H1 (cell line): Measurements from ENCODE around the gene CEP72. TPM values are rescaled to one million over a fixed set of nuclear protein-coding genes. Genes with fewer than 3 reads are reported as not detected.

ENCODE experiments used
- CTCF ChIA-PET: fragments of 300-600 bp; sonication (Branson Sonifier 250); formaldehyde crosslinking; loops from one replicate; lab custom pipeline; 2021; ENCODE audit not compliant: partially characterized antibody; lab: Charles Lee
- POLR2A ChIA-PET: fragments of 300-600 bp; sonication (Branson Sonifier 250); formaldehyde crosslinking; loops from one replicate; lab custom pipeline; 2021; ENCODE audit warnings: inconsistent platforms; ENCODE audit not compliant: partially characterized antibody; lab: Charles Lee
- DNase-seq, 2 experiments: peaks; one replicate each; pipeline versions ENCODE4 v3.0.0 to v3.0.0-alpha.2; 2010 to 2022; ENCODE audit warnings: low spot score in 2 of 2, low read depth in 1 of 2, mixed read lengths in 1 of 2
- FAIRE-seq: peaks from 2 replicates; lab custom pipeline; 2011; peaks lifted over from hg19 to GRCh38; lab: Jason Lieb, UNC
- H2AFZ ChIP-seq: 2 replicates; pipeline ENCODE4 v1.8.1; 2012; ENCODE audit warnings: low read length, inconsistent platforms
- H2AK5ac ChIP-seq: 2 replicates; pipeline ENCODE4 v1.6.1; 2013; ENCODE audit warnings: low read depth, low read length
- H2BK120ac ChIP-seq: replicated peaks from 2 replicates; pipeline ENCODE3; 2013; ENCODE audit warnings: low read depth, low read length, inconsistent platforms
- H2BK12ac ChIP-seq: 2 replicates; pipeline ENCODE4 v1.6.1; 2013; ENCODE audit warnings: low read depth, low read length
- H2BK15ac ChIP-seq: 2 replicates; pipeline ENCODE4 v1.6.1; 2013; ENCODE audit warnings: low read length
- H2BK20ac ChIP-seq: 2 replicates; pipeline ENCODE4 v1.6.1; 2013; ENCODE audit warnings: low read length
- H2BK5ac ChIP-seq: 2 replicates; pipeline ENCODE4 v1.6.1; 2013; ENCODE audit warnings: low read depth, low read length
- H3K14ac ChIP-seq: 2 replicates; pipeline ENCODE4 v1.6.1; 2013; ENCODE audit warnings: inconsistent platforms; ENCODE audit not compliant: insufficient read length
- H3K18ac ChIP-seq: 2 replicates; pipeline ENCODE4 v1.6.1; 2013; ENCODE audit warnings: low read length; ENCODE audit errors: extremely low read depth
- H3K23ac ChIP-seq: 2 replicates; pipeline ENCODE4 v1.6.1; 2013; ENCODE audit warnings: inconsistent platforms; ENCODE audit not compliant: insufficient read length
- H3K23me2 ChIP-seq: 2 replicates; pipeline ENCODE4 v1.6.1; 2013; ENCODE audit warnings: low read depth, low read length
- H3K27ac ChIP-seq: 2 replicates; pipeline ENCODE4 v1.6.1; 2011; ENCODE audit warnings: low read depth, low read length, inconsistent platforms
- H3K27me3 ChIP-seq, 4 experiments: replicated peaks in 1 of 4; 1 replicate in 1 of 4; 2 replicates in 3 of 4; pipeline versions ENCODE4 v1.6.1 to v1.8.1; 2011 to 2013; ENCODE audit warnings: low read length in 3 of 4, mild to moderate bottlenecking in 3 of 4, inconsistent platforms in 2 of 4, mixed read lengths in 2 of 4, moderate library complexity in 1 of 4; ENCODE audit not compliant: control insufficient read depth in 3 of 4, insufficient read depth in 3 of 4; ENCODE audit errors: extremely low read depth in 1 of 4
- H3K36me3 ChIP-seq, 4 experiments: 2 replicates each; pipeline versions ENCODE4 v1.6.1 to v1.8.1; 2011 to 2013; ENCODE audit warnings: mild to moderate bottlenecking in 4 of 4, low read length in 3 of 4, moderate library complexity in 2 of 4, control low read depth in 1 of 4, inconsistent platforms in 1 of 4; ENCODE audit not compliant: insufficient read depth in 4 of 4, control insufficient read depth in 2 of 4
- H3K4ac ChIP-seq: replicated peaks from 2 replicates; pipeline ENCODE3; 2013; ENCODE audit warnings: low read length, low read depth, mixed read lengths, inconsistent platforms; ENCODE audit not compliant: insufficient read length
- H3K4me1 ChIP-seq, 4 experiments: replicated peaks in 1 of 4; 1 replicate in 1 of 4; 2 replicates in 3 of 4; pipeline versions ENCODE4 v1.6.1 to v1.8.1; 2011 to 2013; ENCODE audit warnings: low read length in 3 of 4, inconsistent platforms in 2 of 4, mixed read lengths in 1 of 4; ENCODE audit not compliant: insufficient read depth in 4 of 4, control insufficient read depth in 3 of 4
- H3K4me2 ChIP-seq, 2 experiments: 2 replicates each; pipeline versions ENCODE4 v1.6.1 to v1.8.1; 2011 to 2013; ENCODE audit warnings: low read depth in 2 of 2, low read length in 2 of 2, control low read depth in 1 of 2, inconsistent platforms in 1 of 2, mild to moderate bottlenecking in 1 of 2; ENCODE audit not compliant: insufficient read depth in 1 of 2
- H3K4me3 ChIP-seq, 4 experiments: fragments of 200-600, 300-600 bp in 1 of 4; sonication (generic), shearing (Covaris generic), sonication (Bioruptor Twin) in 1 of 4; 2 replicates each; pipeline versions ENCODE4 v1.5.1 to v1.8.1; 2011 to 2016; ENCODE audit warnings: low read length in 4 of 4, low read depth in 3 of 4, control low read depth in 2 of 4, inconsistent platforms in 2 of 4, mild to moderate bottlenecking in 2 of 4, mixed read lengths in 1 of 4, moderate library complexity in 1 of 4; ENCODE audit not compliant: insufficient read depth in 2 of 4; ENCODE audit errors: extremely low read depth in 1 of 4
- H3K56ac ChIP-seq: replicated peaks from 2 replicates; pipeline ENCODE3; 2013; ENCODE audit warnings: low read depth, mild to moderate bottlenecking, mixed read lengths, low read length, inconsistent platforms; ENCODE audit not compliant: insufficient read length
- H3K79me1 ChIP-seq: 2 replicates; pipeline ENCODE4 v1.6.1; 2013; ENCODE audit warnings: low read depth, low read length, control low read depth
- H3K79me2 ChIP-seq, 2 experiments: 2 replicates each; pipeline versions ENCODE4 v1.6.1 to v1.8.1; 2012 to 2013; ENCODE audit warnings: low read length in 2 of 2, mild to moderate bottlenecking in 2 of 2, inconsistent platforms in 1 of 2; ENCODE audit not compliant: insufficient read depth in 2 of 2, control insufficient read depth in 1 of 2
- H3K9ac ChIP-seq, 4 experiments: replicated peaks in 1 of 4; 1 replicate in 1 of 4; 2 replicates in 3 of 4; pipeline versions ENCODE4 v1.6.1 to v1.8.1; 2011 to 2013; ENCODE audit warnings: low read depth in 3 of 4, low read length in 3 of 4, control low read depth in 2 of 4, mild to moderate bottlenecking in 2 of 4, moderate library complexity in 2 of 4, inconsistent platforms in 1 of 4; ENCODE audit errors: extremely low read depth in 1 of 4
- H3K9me3 ChIP-seq, 2 experiments: 2 replicates each; pipeline versions ENCODE4 v1.6.1 to v1.8.1; 2012 to 2013; ENCODE audit warnings: mild to moderate bottlenecking in 2 of 2, moderate library complexity in 2 of 2, control low read depth in 1 of 2, inconsistent platforms in 1 of 2, low read depth in 1 of 2, low read length in 1 of 2, mixed read lengths in 1 of 2; ENCODE audit not compliant: insufficient read depth in 2 of 2
- H4K20me1 ChIP-seq, 2 experiments: replicated peaks in 1 of 2; 2 replicates each; pipeline versions ENCODE3 to v1.8.1; 2011 to 2013; ENCODE audit warnings: inconsistent platforms in 2 of 2, low read length in 2 of 2, mild to moderate bottlenecking in 1 of 2; ENCODE audit not compliant: insufficient read depth in 2 of 2, control insufficient read depth in 1 of 2
- H4K5ac ChIP-seq: 2 replicates; pipeline ENCODE4 v1.6.1; 2013; ENCODE audit warnings: low read length, low read depth, mixed read lengths, inconsistent platforms; ENCODE audit not compliant: insufficient read length
- H4K8ac ChIP-seq: 2 replicates; pipeline ENCODE4 v1.8.0; 2013; ENCODE audit warnings: mild to moderate bottlenecking, moderate library complexity, low read length, inconsistent platforms; ENCODE audit not compliant: insufficient read depth; ENCODE audit errors: extremely low read depth
- H4K91ac ChIP-seq: replicated peaks from 2 replicates; pipeline ENCODE3; 2013; ENCODE audit warnings: low read length, mixed read lengths, inconsistent platforms; ENCODE audit not compliant: insufficient read length
- BCL11A ChIP-seq, 2 experiments: IDR thresholded peaks; one replicate each; pipeline ENCODE4 v1.6.1; 2011; ENCODE audit warnings: low read depth in 2 of 2, low read length in 2 of 2, mild to moderate bottlenecking in 2 of 2
- BRCA1 ChIP-seq: IDR thresholded peaks from 2 replicates; pipeline ENCODE4 v1.6.1; 2012; ENCODE audit warnings: low read depth, low read length, improper control_type of control experiment
- CEBPB ChIP-seq: IDR thresholded peaks from 2 replicates; pipeline ENCODE4 v1.6.1; 2012; ENCODE audit warnings: low read depth, low read length
- CTBP2 ChIP-seq: IDR thresholded peaks from 2 replicates; pipeline ENCODE4 v1.7.0; 2011; ENCODE audit warnings: borderline replicate concordance, mild to moderate bottlenecking, moderate library complexity, mixed read lengths, low read length; ENCODE audit not compliant: insufficient read depth, insufficient read length
- GTF2F1 ChIP-seq: IDR thresholded peaks from 2 replicates; pipeline ENCODE4 v1.6.1; 2012; ENCODE audit warnings: low read depth, low read length, improper control_type of control experiment, borderline replicate concordance
- POU5F1 ChIP-seq: IDR thresholded peaks from 2 replicates; pipeline ENCODE4 v1.6.1; 2011; ENCODE audit warnings: low read depth, mild to moderate bottlenecking, low read length, moderate library complexity
- TAF7 ChIP-seq: optimal IDR thresholded peaks from 2 replicates; pipeline ENCODE3; 2011; ENCODE audit warnings: low read depth, mild to moderate bottlenecking, inconsistent platforms, low read length, moderate library complexity, borderline replicate concordance
- WGBS, 2 experiments: shearing (Covaris generic) in 1 of 2; methylation state at CpG; one replicate each; pipeline versions ENCODE4 v1.1.6 to v1.1.7; 2013 to 2015; ENCODE audit warnings: low lambda C conversion rate in 2 of 2, mixed read lengths in 2 of 2, inconsistent platforms in 1 of 2, low coverage in 1 of 2, missing lambda C conversion rate in 1 of 2; ENCODE audit not compliant: insufficient replicate concordance in 2 of 2, insufficient coverage in 1 of 2, insufficient read length in 1 of 2; ENCODE audit errors: extremely low coverage in 1 of 2, missing lambda C conversion rate in 1 of 2; 5-methylcytosine and 5-hydroxymethylcytosine counted together
- polyA plus RNA-seq, 7 experiments: library from polyadenylated mRNA; depleted of rRNA in 3 of 7; stranded (reverse) in 5 of 7; unstranded in 2 of 7; fragments of >200 nt in 5 of 7; fragments of 200-250 nt in 2 of 7; gene quantifications; 1 replicate in 5 of 7; 2 replicates in 1 of 7; 4 replicates in 1 of 7; pipeline versions ENCODE4 v1.2.1 to v1.2.3, GENCODE V29; 2011 to 2013; ENCODE audit warnings: missing spikeins in 2 of 7, mixed read lengths in 2 of 7
- total RNA-seq: library from RNA; stranded (reverse); fragmentation: NEBNext Ultra II Directional; extraction: Animal tissue kit (Norgen Biotek cat#: 25700); gene quantifications from 2 replicates; pipeline ENCODE4 v1.2.1, GENCODE V29; 2021

The CEP72 gene
- total and polyA plus RNA-seq, 2 of the 8 experiments (the other 6 are each of a cell fraction or from before 2014, with no cell fraction given): 13.1 to 19.6 TPM

DNA sequence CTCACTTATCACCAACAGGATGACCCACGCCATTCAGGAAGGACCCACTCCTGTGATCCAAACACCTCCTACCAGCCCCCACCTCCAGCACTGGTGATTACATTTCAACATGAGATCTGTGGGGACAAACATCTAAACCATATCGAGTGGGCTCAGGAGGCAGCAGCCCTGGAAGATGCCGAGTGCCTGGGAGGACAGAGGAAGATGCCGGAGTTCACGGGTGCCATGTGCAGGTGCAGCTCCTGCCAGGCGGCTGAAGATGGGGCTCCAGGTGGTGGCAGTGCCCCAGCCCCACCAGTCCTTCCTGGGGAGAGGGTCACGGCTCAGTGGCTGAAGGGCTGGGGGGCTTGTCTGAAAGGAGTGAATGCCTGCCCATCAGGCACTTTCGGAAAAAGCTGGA lies 6.1 kb upstream of the CEP72 start:
- Histone ChIP-seq H3K23me2 (0 out of 2 replicates have a peak, but pooled peaks cover under 1% of the 10 kb centered on the region), H2BK20ac (no peak overlapping the region), H3K79me2 (no peaks in the 10 kb centered on the region), H4K5ac (no peak overlapping the region), H3K23ac (no peak overlapping the region), H3K4me2 (no peak overlapping the region), H3K18ac (no peak overlapping the region), H3K79me1 (no peaks in the 10 kb centered on the region; the same call in 1 of the 2 replicates), H2BK120ac (no peak overlapping the region), H3K27ac (no peak overlapping the region), H2AK5ac (no peak overlapping the region), H3K9ac (no peak overlapping the region), H2AFZ (no peak overlapping the region), H3K36me3 (no peaks in the 10 kb centered on the region), H2BK15ac (no peak overlapping the region), H3K4me3 (no peak overlapping the region), H3K9me3 (no peaks in the 10 kb centered on the region), H3K4me1 (no peaks in the 10 kb centered on the region), H3K14ac (no peak overlapping the region), H3K56ac (no peak overlapping the region), H2BK12ac (no peak overlapping the region), H3K4ac (no peak overlapping the region), H4K8ac (no peak overlapping the region), H4K91ac (no peak overlapping the region), H4K20me1 (peaks cover 0 to 12% of the 10 kb centered on the region in 2 experiments), H2BK5ac (no peak overlapping the region), H3K27me3 (peaks cover 0 to 2% (median under 1%) of the 10 kb centered on the region in 4 experiments; a peak in 2 of 7 replicates)
- POLR2A ChIA-PET: no interaction called here
- TF ChIP-seq GTF2F1 (no peak), BCL11A (IDR thresholded peaks at IDR 0.05; ENCODE audit: low read depth in 2 of 2, low read length in 2 of 2) (no peak), POU5F1 (no peak), TAF7 (no peak), CEBPB (no peak), BRCA1 (no peak), CTBP2 (no peak)
- CTCF ChIA-PET: interaction anchor here (0.6 to 1.1 kb wide), 2 partner anchors 38 to 89 kb away, joined by 3 read pairs; no protein-coding TSS in a partner anchor
- 91% methylated on average over 8 of the region's 8 CpGs; no CpG with 5 or more reads in 1 of the 2 experiments for WGBS, 2 experiments
- DNase-seq (no peak), FAIRE-seq (no peak)
